NCI-H1417 treated with DMSO at 0.1 percent for 48 hours (cell line): Measurements from ENCODE around the gene PITPNC1.
A peak's percentile ranks its signal among the peaks of the same experiment; 100 is the strongest.
"Not testable (repeated sequence)": the region's sequence is repeated elsewhere in the genome, so short reads cannot be mapped to it uniquely, and the experiment has no call there.

ENCODE experiments used
- DNase-seq: peaks from one replicate; lab custom pipeline; 2025; lab: John Stamatoyannopoulos, UW

The PITPNC1 gene

DNA sequence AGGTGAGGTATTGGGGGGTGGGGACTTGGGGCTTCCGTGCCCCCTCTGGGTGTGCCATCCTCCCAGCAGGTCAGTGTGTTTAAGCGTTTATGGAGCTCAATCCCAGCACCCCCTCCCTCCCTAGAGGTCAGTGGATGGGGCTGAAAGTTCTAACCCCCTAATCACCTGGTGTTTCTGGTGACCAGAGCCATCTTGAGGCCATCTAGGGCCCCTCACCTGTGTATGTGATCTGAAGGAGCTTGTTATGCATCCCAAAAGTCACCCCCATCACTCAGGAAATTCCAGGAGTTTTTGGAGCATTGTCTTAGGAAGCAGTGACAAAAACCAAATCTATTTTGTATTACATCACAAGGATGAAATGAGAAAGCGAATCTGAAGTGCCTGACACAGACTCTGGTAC is 272.8 kb downstream of the PITPNC1 start:
- DNase-seq: no peak

DNA sequence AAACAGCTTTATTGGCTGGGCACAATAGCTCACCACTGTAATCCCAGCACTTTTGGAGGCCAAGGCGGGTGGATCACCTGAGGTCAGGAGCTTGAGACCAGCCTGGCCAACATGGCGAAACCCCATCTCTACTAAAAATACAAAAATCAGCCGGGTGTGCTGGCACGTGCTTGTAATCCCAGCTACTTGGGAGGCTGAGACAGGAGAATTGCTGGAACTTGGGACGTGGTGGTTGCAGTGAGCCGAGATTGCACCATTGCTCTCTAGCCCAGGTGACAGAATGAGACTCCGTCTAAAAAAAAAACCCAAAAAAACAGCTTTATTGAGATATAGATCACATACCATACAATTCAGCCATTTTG is 274.1 kb downstream of the PITPNC1 start:
- not testable (repeated sequence) for DNase-seq

DNA sequence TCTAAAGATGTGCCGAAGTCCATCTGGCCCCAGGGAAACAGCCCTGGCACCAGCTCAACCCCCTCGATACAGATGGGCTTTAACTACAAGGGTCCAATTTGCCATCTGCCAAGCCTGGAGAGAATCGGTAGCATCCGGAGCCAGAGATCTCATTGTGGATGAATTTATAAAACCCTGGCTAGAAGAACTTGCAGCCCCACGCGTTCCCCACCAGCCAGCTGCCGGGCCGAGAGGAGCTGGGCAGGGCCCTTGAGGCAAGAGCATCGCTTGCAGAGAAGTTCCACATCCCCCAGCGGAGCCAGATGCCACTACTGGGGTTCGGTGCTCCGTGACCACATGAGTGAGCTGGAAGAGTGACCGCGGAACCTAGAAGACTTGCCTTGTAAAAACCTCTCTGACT is 275.4 kb downstream of the PITPNC1 start:
- no peak for DNase-seq

- DNase-seq: no peak
These were observed 278.5 kb downstream of the PITPNC1 start for GRCh38 chr17:67655478-67656148.

DNA sequence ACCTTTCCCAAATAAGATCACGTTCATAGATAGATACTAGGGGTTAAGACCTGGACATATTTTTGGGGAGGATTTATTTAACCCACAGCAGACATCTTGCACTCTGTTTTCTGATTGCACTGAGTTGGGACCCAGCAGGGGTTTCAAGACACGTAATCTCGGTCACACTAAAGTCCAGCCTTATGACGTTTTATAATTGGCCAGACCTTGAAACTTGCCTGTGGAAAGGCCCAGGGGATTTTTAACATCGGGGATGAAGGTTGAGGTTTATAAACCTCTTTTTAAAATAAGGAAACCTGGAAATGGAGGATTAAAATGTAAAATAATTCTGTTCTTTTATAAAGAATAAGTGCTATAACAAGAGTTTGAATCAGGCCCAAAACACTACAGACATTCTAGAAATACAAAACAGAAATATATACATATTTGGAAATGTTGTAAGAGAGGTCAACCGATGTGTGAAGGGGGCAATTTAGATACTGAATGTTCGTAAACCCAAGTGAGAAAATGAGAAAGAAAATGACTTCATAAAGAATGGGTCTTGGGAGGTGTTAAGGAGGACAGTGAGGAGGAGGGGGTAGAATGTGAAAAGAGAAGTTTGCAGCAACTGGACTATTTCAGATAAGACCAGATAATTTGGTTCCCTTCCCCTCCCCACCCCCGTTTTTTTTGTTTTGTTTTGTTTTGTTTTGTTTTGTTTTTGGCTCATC is 279.6 kb downstream of the PITPNC1 start:
- DNase-seq: no peak

- DNase-seq: no peak
These were observed 280.5 kb downstream of the PITPNC1 start for GRCh38 chr17:67657596-67657995.

GRCh38 chr17:67658265-67658664 is 281.2 kb downstream of the PITPNC1 start:
- no peak for DNase-seq

DNA sequence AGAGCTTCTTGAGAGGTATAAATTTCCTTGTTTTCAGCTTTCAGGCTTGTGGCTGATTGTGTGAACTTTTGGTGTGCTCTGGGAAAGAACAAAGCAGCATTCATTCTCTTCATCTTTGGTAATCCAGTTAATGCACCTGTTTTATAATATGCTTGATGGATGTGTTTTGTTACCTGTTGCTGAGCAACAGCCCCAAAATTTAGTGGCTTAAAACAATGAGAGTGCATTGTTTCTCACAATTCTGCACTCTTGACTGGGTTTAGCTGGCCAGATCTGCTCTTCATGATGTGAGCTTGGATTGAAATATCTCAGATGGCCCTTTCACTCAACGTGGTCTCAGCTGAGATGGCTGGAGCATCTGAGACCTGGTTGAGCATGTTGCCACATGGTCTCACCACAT is 281.9 kb downstream of the PITPNC1 start:
- no peak for DNase-seq

DNA sequence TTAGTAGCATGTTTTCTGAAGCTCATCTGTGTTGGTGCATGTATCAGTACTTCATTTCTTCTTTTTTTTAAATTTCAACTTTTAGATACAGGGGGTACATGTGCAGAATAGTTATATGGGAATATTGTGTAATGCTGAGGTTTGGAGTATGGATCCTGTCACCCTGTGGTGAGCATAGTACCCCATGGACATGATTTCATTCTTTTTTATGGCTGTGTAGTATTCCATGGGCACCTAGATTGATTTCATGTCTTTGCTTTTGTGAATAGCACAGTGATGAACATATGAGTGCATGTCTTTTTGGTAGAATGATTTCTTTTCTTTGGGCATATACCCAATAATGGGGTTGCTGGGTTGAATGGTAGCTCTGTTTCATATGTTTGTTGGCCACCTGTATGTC is 285.6 kb downstream of the PITPNC1 start:
- no peak for DNase-seq

- no peak for DNase-seq
These were observed 286.4 kb downstream of the PITPNC1 start for GRCh38 chr17:67663457-67663856.

GRCh38 chr17:67666028-67666427 is 288.9 kb downstream of the PITPNC1 start:
- no peak for DNase-seq

- no peak for DNase-seq
These were observed 289.6 kb downstream of the PITPNC1 start for GRCh38 chr17:67666710-67667109.

DNA sequence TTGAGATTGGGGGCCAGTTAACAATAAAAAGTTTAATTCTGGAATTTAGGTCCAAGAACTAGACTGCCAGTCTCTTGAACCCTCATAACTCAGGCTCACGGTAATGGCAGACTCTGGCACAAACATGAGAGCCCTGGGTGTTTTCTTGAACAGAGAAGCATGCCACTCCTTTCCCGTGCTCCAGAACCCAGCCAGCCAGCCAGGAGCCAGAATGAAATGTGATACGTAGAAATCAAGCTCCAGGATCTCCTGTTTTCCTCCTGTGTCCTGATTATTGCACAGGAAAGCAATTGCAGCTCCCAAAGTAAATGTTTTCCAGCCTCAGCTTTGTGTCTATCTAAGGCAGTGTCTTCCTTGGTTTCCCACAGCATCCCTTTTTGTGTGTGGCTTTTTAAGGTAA is 294.4 kb downstream of the PITPNC1 start:
- no peak for DNase-seq

- peak; percentile 25 for DNase-seq
These were observed 295.7 kb downstream of the PITPNC1 start for GRCh38 chr17:67672592-67673335.

DNA sequence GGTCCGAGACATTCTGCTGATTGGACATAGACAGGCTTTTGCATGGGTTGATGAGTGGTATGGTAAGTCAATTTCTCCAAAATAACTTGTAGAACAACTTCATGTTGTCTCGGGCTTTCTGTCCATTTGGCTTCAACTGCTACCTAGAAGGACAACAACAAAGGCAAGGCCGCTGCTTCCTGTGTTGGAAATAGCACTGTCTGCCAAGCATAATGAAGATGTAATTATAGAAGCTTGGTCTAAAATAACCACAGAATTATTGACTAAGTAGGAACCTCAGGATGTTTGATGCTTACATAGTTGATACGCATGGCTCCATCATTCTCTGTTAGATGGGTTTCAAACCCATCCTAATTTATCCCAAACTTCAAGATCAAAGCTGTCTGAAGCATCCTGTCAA is 298.4 kb downstream of the PITPNC1 start:
- no peak for DNase-seq

- no peak for DNase-seq
These were observed 299.2 kb downstream of the PITPNC1 start for GRCh38 chr17:67676305-67676704.

DNA sequence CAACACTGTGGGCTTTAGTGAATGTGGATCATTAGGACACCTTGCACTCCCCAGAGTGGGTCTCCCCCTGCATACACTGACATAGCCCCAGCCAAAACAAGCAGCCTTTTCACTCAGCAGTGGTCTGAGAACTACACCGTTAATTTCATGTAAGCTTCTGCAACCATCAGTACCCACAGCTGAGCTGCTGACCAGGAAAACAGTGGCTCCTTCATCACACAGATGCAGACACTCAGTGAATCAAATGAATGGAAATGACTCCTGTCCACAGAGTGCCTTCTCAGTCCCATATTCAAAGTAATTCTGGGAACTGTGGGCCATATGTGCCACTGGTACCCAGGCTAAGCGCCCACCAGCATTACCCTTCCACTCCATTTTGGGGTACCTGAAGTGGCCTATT is 301.3 kb downstream of the PITPNC1 start:
- DNase-seq: no peak

- no peak for DNase-seq
These were observed 302.1 kb downstream of the PITPNC1 start for GRCh38 chr17:67679225-67679624.

GRCh38 chr17:67679721-67680120 is 302.6 kb downstream of the PITPNC1 start:
- DNase-seq: no peak

DNA sequence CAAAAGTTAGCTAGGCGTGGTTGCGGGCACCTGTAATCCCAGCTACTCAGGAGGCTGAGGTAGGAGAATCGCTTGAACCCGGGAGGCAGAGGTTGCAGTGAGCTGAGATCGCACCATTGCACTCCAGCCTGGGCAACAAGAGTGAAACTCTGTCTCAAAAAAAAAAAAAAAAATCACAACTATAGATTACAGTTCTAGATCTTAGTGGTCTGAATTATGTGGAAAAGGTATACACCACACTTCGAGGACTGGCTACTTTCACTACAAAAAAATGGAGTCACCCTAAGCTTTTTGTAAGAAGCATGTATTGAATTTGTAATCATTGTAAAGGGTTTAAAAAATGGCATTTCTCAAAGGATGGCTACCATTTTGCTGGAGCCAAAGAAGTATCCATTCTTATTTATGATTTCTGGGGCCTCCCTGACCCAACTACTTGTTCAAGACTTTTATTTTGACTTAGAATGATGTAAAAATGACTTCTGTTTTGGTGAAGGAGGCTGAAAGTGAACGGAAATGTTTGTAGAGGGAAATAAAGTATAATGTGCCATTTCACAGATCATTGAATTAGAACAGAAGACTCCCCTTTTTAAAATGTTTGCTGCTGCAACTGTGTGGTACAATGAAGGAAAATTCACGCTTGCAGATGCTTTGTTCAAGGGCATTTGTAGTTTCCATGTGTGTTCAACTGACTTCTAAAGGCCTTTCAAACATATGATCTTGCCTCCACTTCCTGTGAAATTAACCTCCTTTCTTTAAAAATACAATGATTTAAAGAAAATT is 303.6 kb downstream of the PITPNC1 start:
- DNase-seq: no peak

DNA sequence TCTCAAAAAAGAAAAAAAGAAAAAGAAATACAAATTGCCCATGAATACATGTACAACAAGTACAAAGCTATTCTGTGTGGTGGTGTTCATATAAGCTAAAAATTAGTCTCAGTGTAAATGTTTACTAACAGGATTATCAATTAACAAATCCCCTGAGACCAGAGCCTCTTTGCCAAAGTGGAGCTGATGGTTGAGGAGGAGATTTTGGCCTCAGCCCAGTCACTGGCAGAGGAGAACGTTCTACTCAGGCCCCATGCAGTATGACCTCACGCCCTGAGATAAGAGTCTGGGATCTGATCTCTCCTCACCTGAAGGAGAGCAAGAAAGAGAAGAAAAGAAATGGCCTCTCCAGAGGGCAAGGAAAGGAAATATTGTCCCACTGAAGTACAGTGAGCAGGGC is 305.1 kb downstream of the PITPNC1 start:
- no peak for DNase-seq

DNA sequence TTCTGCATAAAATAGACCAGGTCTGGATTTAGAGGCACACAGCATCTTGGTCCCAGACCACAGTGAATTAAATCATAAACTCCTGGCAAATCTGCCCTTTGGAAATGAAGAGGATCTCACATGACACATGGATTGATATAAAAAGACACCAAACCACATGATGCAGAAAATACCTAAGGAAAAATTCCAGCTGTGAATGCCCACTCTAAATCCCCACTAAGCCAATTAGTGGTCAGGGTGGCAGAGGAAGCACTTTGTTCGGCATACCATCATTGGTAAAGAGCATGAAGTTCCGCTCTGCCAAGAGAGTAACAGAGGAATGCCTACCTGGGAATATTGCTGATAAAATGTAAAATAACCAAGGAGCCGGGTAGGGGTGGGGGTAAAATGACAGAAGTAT is 308.3 kb downstream of the PITPNC1 start:
- DNase-seq: no peak
